ENCODE results near the gene RHBDL3. TPM values are rescaled to one million over a fixed set of nuclear protein-coding genes. Genes with fewer than 3 reads are reported as not detected.

RHBDL3 gene
- total RNA-seq, 4 donors from 2014 or later: 0.29 to 3.8 (median 2.4) TPM; not detected in 1

- Histone ChIP-seq H3K4me1 (no peaks in the 10 kb centered on the region), H3K27me3 (no peaks in the 10 kb centered on the region), H3K4me3 (no peak overlapping the region), H3K36me3 (no peaks in the 10 kb centered on the region), H3K9me3 (no peaks in the 10 kb centered on the region), H3K27ac (no peak overlapping the region)
- DNase-seq: no peak
- TF ChIP-seq POLR2A (IDR thresholded peaks at IDR 0.05) (no peak), CTCF (IDR thresholded peaks at IDR 0.05) (no peak)
- intact Hi-C loops (cut with DNase I; ENCODE audit: low total_unique reads): no loop called here
Measured at GRCh38 chr17:32298298-32298697, 32.7 kb downstream of the RHBDL3 start.

GRCh38 chr17:32298721-32299579 lies 33.3 kb downstream of the RHBDL3 start:
- no peak for TF ChIP-seq CTCF (IDR thresholded peaks at IDR 0.05)
- no peak for TF ChIP-seq POLR2A (IDR thresholded peaks at IDR 0.05)
- no peak overlapping the region for H3K27ac ChIP-seq
- DNase-seq: no peak
- H3K36me3 ChIP-seq: no peaks in the 10 kb centered on the region
- no peaks in the 10 kb centered on the region for H3K4me1 ChIP-seq
- intact Hi-C loops (cut with DNase I; ENCODE audit: low total_unique reads): no loop called here
- H3K27me3 ChIP-seq: no peaks in the 10 kb centered on the region
- H3K9me3 ChIP-seq: no peaks in the 10 kb centered on the region
- H3K4me3 ChIP-seq: no peak overlapping the region

GRCh38 chr17:32299580-32300164 lies 34.0 kb downstream of the RHBDL3 start:
- no peak overlapping the region for H3K4me3 ChIP-seq
- no peaks in the 10 kb centered on the region for H3K27me3 ChIP-seq
- no peak for DNase-seq
- no peak overlapping the region for H3K27ac ChIP-seq
- no peaks in the 10 kb centered on the region for H3K4me1 ChIP-seq
- H3K36me3 ChIP-seq: no peaks in the 10 kb centered on the region
- no peak for TF ChIP-seq POLR2A (IDR thresholded peaks at IDR 0.05)
- TF ChIP-seq CTCF (IDR thresholded peaks at IDR 0.05): no peak
- H3K9me3 ChIP-seq: no peaks in the 10 kb centered on the region
- intact Hi-C loops (cut with DNase I; ENCODE audit: low total_unique reads): no loop called here

GRCh38 chr17:32302037-32302436 lies 36.4 kb downstream of the RHBDL3 start:
- intact Hi-C loops (cut with DNase I; ENCODE audit: low total_unique reads): no loop called here
- TF ChIP-seq POLR2A (IDR thresholded peaks at IDR 0.05) (no peak), CTCF (IDR thresholded peaks at IDR 0.05) (no peak)
- Histone ChIP-seq H3K9me3 (no peaks in the 10 kb centered on the region), H3K4me1 (no peaks in the 10 kb centered on the region), H3K36me3 (no peaks in the 10 kb centered on the region), H3K4me3 (no peak overlapping the region), H3K27me3 (no peaks in the 10 kb centered on the region), H3K27ac (no peak overlapping the region)
- DNase-seq: no peak

Data from uterus (tissue), 4 donors.